HG03097 (cell line): Measurements from ENCODE around the gene SPECC1.
"Not testable (repeated sequence)": the region's sequence is repeated elsewhere in the genome, so short reads cannot be mapped to it uniquely, and the experiment has no call there.

Experiments used
- ATAC-seq: cut with Tn5 transposase; IDR thresholded peaks from one replicate; pipeline ENCODE4 v1.9.1; 2021; ENCODE audit not compliant: unreplicated experiment, low FRiP score

SPECC1 gene

GRCh38 chr17:20091174-20092029 is 82.2 kb downstream of the SPECC1 start:
- no peak for ATAC-seq

GRCh38 chr17:20092261-20092867 is 83.2 kb downstream of the SPECC1 start:
- ATAC-seq = no peak

- ATAC-seq = no peak
These were observed 83.9 kb downstream of the SPECC1 start for GRCh38 chr17:20092973-20093626.

GRCh38 chr17:20094777-20095176 is 85.6 kb downstream of the SPECC1 start:
- no peak for ATAC-seq

GRCh38 chr17:20095336-20096080 is 86.3 kb downstream of the SPECC1 start:
- ATAC-seq = no peak

- no peak for ATAC-seq
These were observed 87.3 kb downstream of the SPECC1 start for GRCh38 chr17:20096430-20096829.

GRCh38 chr17:20097330-20097729 is 88.2 kb downstream of the SPECC1 start:
- no peak for ATAC-seq

GRCh38 chr17:20098314-20098713 is 89.2 kb downstream of the SPECC1 start:
- ATAC-seq = no peak

GRCh38 chr17:20100806-20101205 is 91.6 kb downstream of the SPECC1 start:
- not testable (repeated sequence) for ATAC-seq

- no peak for ATAC-seq
These were observed 94.6 kb downstream of the SPECC1 start for GRCh38 chr17:20103454-20104446.

- ATAC-seq = no peak
These were observed 96.6 kb downstream of the SPECC1 start for GRCh38 chr17:20105539-20106280.

- not testable (repeated sequence) for ATAC-seq
These were observed 97.3 kb downstream of the SPECC1 start for GRCh38 chr17:20106446-20106845.

GRCh38 chr17:20109076-20109475 is 99.9 kb downstream of the SPECC1 start:
- ATAC-seq = no peak

GRCh38 chr17:20111538-20111937 is 102.4 kb downstream of the SPECC1 start:
- ATAC-seq = no peak

- ATAC-seq = no peak
These were observed 105.3 kb downstream of the SPECC1 start for GRCh38 chr17:20114466-20114865.

- no peak for ATAC-seq
These were observed 107.6 kb downstream of the SPECC1 start for GRCh38 chr17:20116683-20117309.

- no peak for ATAC-seq
These were observed 109.1 kb downstream of the SPECC1 start for GRCh38 chr17:20118280-20118679.

- ATAC-seq = no peak
These were observed 111.7 kb downstream of the SPECC1 start for GRCh38 chr17:20120836-20121235.
